ENCODE measurements around the gene FUZ.
A peak's percentile ranks its signal among the peaks of the same experiment; 100 is the strongest.

FUZ gene

GRCh38 chr19:49861107-49861506, 48.0 kb upstream of the FUZ start:
- Histone ChIP-seq H2AK5ac (ENCODE audit: low read length) (no peak overlapping the region), H2BK12ac (ENCODE audit: low read length) (no peak overlapping the region), H3K14ac (ENCODE audit: low read length) (no peak overlapping the region), H2AFZ (ENCODE audit: insufficient read depth, low read length, poor library complexity) (no peak overlapping the region), H3K79me2 (ENCODE audit: control insufficient read depth, insufficient read depth, low read length, poor library complexity) (no peaks in the 10 kb centered on the region), H3K79me1 (ENCODE audit: low read length) (no peaks in the 10 kb centered on the region), H3K4me2 (ENCODE audit: low read length) (no peak overlapping the region), H4K8ac (ENCODE audit: low read depth, low read length) (no peak overlapping the region), H3K23ac (ENCODE audit: low read length) (no peak overlapping the region), H4K12ac (ENCODE audit: low read depth, low read length) (no peak overlapping the region), H4K91ac (ENCODE audit: low read depth, low read length) (no peak overlapping the region), H3K4me3 (ENCODE audit: low read depth, low read length) (no peak overlapping the region), H3K9ac (ENCODE audit: low read length) (no peak overlapping the region), H3K36me3 (ENCODE audit: control insufficient read depth in 1 of 2, insufficient read depth in 2 of 2, low read length in 2 of 2) (peaks cover 80 to 86% of the 10 kb centered on the region in 2 experiments), H2BK120ac (ENCODE audit: insufficient read depth, low read length, poor library complexity) (no peak overlapping the region), H3K27me3 (ENCODE audit: insufficient read depth, low read length) (no peaks in the 10 kb centered on the region), H3K27ac (ENCODE audit: low read depth, low read length) (no peak overlapping the region), H3K9me3 (ENCODE audit: insufficient read depth, low read depth, low read length) (no peaks in the 10 kb centered on the region), H2BK5ac (ENCODE audit: low read depth, low read length, poor library complexity) (no peak overlapping the region), H3K18ac (ENCODE audit: low read length) (no peak overlapping the region), H3K4me1 (ENCODE audit: control insufficient read depth in 1 of 2, insufficient read depth in 2 of 2, low read length in 2 of 2) (peaks cover under 1 to 14% of the 10 kb centered on the region in 2 experiments), H3K4ac (ENCODE audit: low read depth, low read length) (no peak overlapping the region)
- peak; percentile 33 to 48 for DNase-seq
- no CpG with 5 or more reads among the region's 13 CpGs for WGBS (ENCODE audit: extremely low coverage, insufficient coverage, insufficient read length)

GRCh38 chr19:49860336-49861102, 47.4 kb upstream of the FUZ start:
- no peak overlapping the region for H3K27ac ChIP-seq (ENCODE audit: low read depth, low read length)
- no CpG with 5 or more reads among the region's 17 CpGs for WGBS (ENCODE audit: extremely low coverage, insufficient coverage, insufficient read length)

GRCh38 chr19:49859682-49860335, 46.7 kb upstream of the FUZ start:
- H2BK12ac ChIP-seq (ENCODE audit: low read length), result no peak overlapping the region
- H2AFZ ChIP-seq (ENCODE audit: insufficient read depth, low read length, poor library complexity), result no peak overlapping the region
- H3K4me2 ChIP-seq (ENCODE audit: low read length), result no peak overlapping the region
- no peak overlapping the region for H3K27ac ChIP-seq (ENCODE audit: low read depth, low read length)
- H4K12ac ChIP-seq (ENCODE audit: low read depth, low read length), result no peak overlapping the region
- H3K9me3 ChIP-seq (ENCODE audit: insufficient read depth, low read depth, low read length), result no peaks in the 10 kb centered on the region
- H3K4me3 ChIP-seq (ENCODE audit: low read depth, low read length), result no peak overlapping the region
- H4K8ac ChIP-seq (ENCODE audit: low read depth, low read length), result no peak overlapping the region
- H2BK120ac ChIP-seq (ENCODE audit: insufficient read depth, low read length, poor library complexity), result no peak overlapping the region
- H3K4me1 ChIP-seq (ENCODE audit: control insufficient read depth in 1 of 2, insufficient read depth in 2 of 2, low read length in 2 of 2), result peaks cover 0 to 8% of the 10 kb centered on the region in 2 experiments
- no peak overlapping the region for H2BK5ac ChIP-seq (ENCODE audit: low read depth, low read length, poor library complexity)
- H3K18ac ChIP-seq (ENCODE audit: low read length), result no peak overlapping the region
- no peak overlapping the region for H3K4ac ChIP-seq (ENCODE audit: low read depth, low read length)
- H3K79me1 ChIP-seq (ENCODE audit: low read length), result no peaks in the 10 kb centered on the region
- no peak overlapping the region for H4K91ac ChIP-seq (ENCODE audit: low read depth, low read length)
- no peak overlapping the region for H3K14ac ChIP-seq (ENCODE audit: low read length)
- no peaks in the 10 kb centered on the region for H3K79me2 ChIP-seq (ENCODE audit: control insufficient read depth, insufficient read depth, low read length, poor library complexity)
- DNase-seq, result peak in 1 of 2 donors; percentile 29
- no peak overlapping the region for H2AK5ac ChIP-seq (ENCODE audit: low read length)
- H3K23ac ChIP-seq (ENCODE audit: low read length), result no peak overlapping the region
- no CpG with 5 or more reads among the region's 22 CpGs for WGBS (ENCODE audit: extremely low coverage, insufficient coverage, insufficient read length)
- no peak overlapping the region for H3K9ac ChIP-seq (ENCODE audit: low read length)
- no peaks in the 10 kb centered on the region for H3K27me3 ChIP-seq (ENCODE audit: insufficient read depth, low read length)
- peaks cover 88 to 96% of the 10 kb centered on the region in 2 experiments for H3K36me3 ChIP-seq (ENCODE audit: control insufficient read depth in 1 of 2, insufficient read depth in 2 of 2, low read length in 2 of 2)

More at GRCh38 chr19:49860336-49861102, 47.4 kb upstream of the FUZ start:
- Histone ChIP-seq H3K36me3 (ENCODE audit: control insufficient read depth in 1 of 2, insufficient read depth in 2 of 2, low read length in 2 of 2) (peaks cover 85 to 92% of the 10 kb centered on the region in 2 experiments), H4K91ac (ENCODE audit: low read depth, low read length) (no peak overlapping the region), H3K14ac (ENCODE audit: low read length) (no peak overlapping the region), H2BK5ac (ENCODE audit: low read depth, low read length, poor library complexity) (no peak overlapping the region), H3K4me1 (ENCODE audit: control insufficient read depth in 1 of 2, insufficient read depth in 2 of 2, low read length in 2 of 2) (peaks cover 0 to 8% of the 10 kb centered on the region in 2 experiments), H3K18ac (ENCODE audit: low read length) (no peak overlapping the region), H3K4ac (ENCODE audit: low read depth, low read length) (no peak overlapping the region), H2BK12ac (ENCODE audit: low read length) (no peak overlapping the region), H2AK5ac (ENCODE audit: low read length) (no peak overlapping the region), H3K23ac (ENCODE audit: low read length) (no peak overlapping the region), H3K79me1 (ENCODE audit: low read length) (no peaks in the 10 kb centered on the region), H3K79me2 (ENCODE audit: control insufficient read depth, insufficient read depth, low read length, poor library complexity) (no peaks in the 10 kb centered on the region), H3K27me3 (ENCODE audit: insufficient read depth, low read length) (no peaks in the 10 kb centered on the region), H2AFZ (ENCODE audit: insufficient read depth, low read length, poor library complexity) (no peak overlapping the region), H3K9ac (ENCODE audit: low read length) (no peak overlapping the region), H3K4me3 (ENCODE audit: low read depth, low read length) (no peak overlapping the region), H3K9me3 (ENCODE audit: insufficient read depth, low read depth, low read length) (no peaks in the 10 kb centered on the region), H2BK120ac (ENCODE audit: insufficient read depth, low read length, poor library complexity) (no peak overlapping the region), H4K12ac (ENCODE audit: low read depth, low read length) (no peak overlapping the region), H4K8ac (ENCODE audit: low read depth, low read length) (no peak overlapping the region), H3K4me2 (ENCODE audit: low read length) (no peak overlapping the region)
- DNase-seq, result no peak

GRCh38 chr19:49858088-49858985, 45.2 kb upstream of the FUZ start:
- no peak overlapping the region for H3K4ac ChIP-seq (ENCODE audit: low read depth, low read length)
- H4K8ac ChIP-seq (ENCODE audit: low read depth, low read length), result no peak overlapping the region
- H2BK12ac ChIP-seq (ENCODE audit: low read length), result no peak overlapping the region
- peaks cover 84 to 91% of the 10 kb centered on the region in 2 experiments for H3K36me3 ChIP-seq (ENCODE audit: control insufficient read depth in 1 of 2, insufficient read depth in 2 of 2, low read length in 2 of 2)
- H3K18ac ChIP-seq (ENCODE audit: low read length), result no peak overlapping the region
- no peak overlapping the region for H3K14ac ChIP-seq (ENCODE audit: low read length)
- no peak overlapping the region for H3K27ac ChIP-seq (ENCODE audit: low read depth, low read length)
- no peak overlapping the region for H4K91ac ChIP-seq (ENCODE audit: low read depth, low read length)
- H3K27me3 ChIP-seq (ENCODE audit: insufficient read depth, low read length), result no peaks in the 10 kb centered on the region
- no peak overlapping the region for H2AFZ ChIP-seq (ENCODE audit: insufficient read depth, low read length, poor library complexity)
- H3K9me3 ChIP-seq (ENCODE audit: insufficient read depth, low read depth, low read length), result no peaks in the 10 kb centered on the region
- peaks cover 2% of the 10 kb centered on the region for H3K79me2 ChIP-seq (ENCODE audit: control insufficient read depth, insufficient read depth, low read length, poor library complexity)
- no peak overlapping the region for H3K4me2 ChIP-seq (ENCODE audit: low read length)
- no CpG with 5 or more reads among the region's 37 CpGs for WGBS (ENCODE audit: extremely low coverage, insufficient coverage, insufficient read length)
- H2BK5ac ChIP-seq (ENCODE audit: low read depth, low read length, poor library complexity), result no peak overlapping the region
- H3K4me1 ChIP-seq (ENCODE audit: control insufficient read depth in 1 of 2, insufficient read depth in 2 of 2, low read length in 2 of 2), result peaks cover 0 to 8% of the 10 kb centered on the region in 2 experiments
- peak overlapping the region; percentile 16 for H4K12ac ChIP-seq (ENCODE audit: low read depth, low read length)
- H3K9ac ChIP-seq (ENCODE audit: low read length), result no peak overlapping the region
- H3K79me1 ChIP-seq (ENCODE audit: low read length), result no peaks in the 10 kb centered on the region
- peak; percentile 31 to 47 for DNase-seq
- H3K23ac ChIP-seq (ENCODE audit: low read length), result no peak overlapping the region
- H3K4me3 ChIP-seq (ENCODE audit: low read depth, low read length), result no peak overlapping the region
- no peak overlapping the region for H2BK120ac ChIP-seq (ENCODE audit: insufficient read depth, low read length, poor library complexity)
- no peak overlapping the region for H2AK5ac ChIP-seq (ENCODE audit: low read length)

Data from trophoblast cell (in vitro differentiated cells and primary cell).